H1 (cell line): ENCODE results near the gene GMFB. TPM values are rescaled to one million over a fixed set of nuclear protein-coding genes. Genes with fewer than 3 reads are reported as not detected.

ENCODE experiments used
- CTCF ChIA-PET: fragments of 300-600 bp; sonication (Branson Sonifier 250); formaldehyde crosslinking; loops from one replicate; lab custom pipeline; 2021; ENCODE audit not compliant: partially characterized antibody; lab: Charles Lee
- POLR2A ChIA-PET: fragments of 300-600 bp; sonication (Branson Sonifier 250); formaldehyde crosslinking; loops from one replicate; lab custom pipeline; 2021; ENCODE audit warnings: inconsistent platforms; ENCODE audit not compliant: partially characterized antibody; lab: Charles Lee
- DNase-seq, 2 experiments: peaks; one replicate each; pipeline versions ENCODE4 v3.0.0 to v3.0.0-alpha.2; 2010 to 2022; ENCODE audit warnings: low spot score in 2 of 2, low read depth in 1 of 2, mixed read lengths in 1 of 2
- FAIRE-seq: peaks from 2 replicates; lab custom pipeline; 2011; peaks lifted over from hg19 to GRCh38; lab: Jason Lieb, UNC
- H2AFZ ChIP-seq: 2 replicates; pipeline ENCODE4 v1.8.1; 2012; ENCODE audit warnings: low read length, inconsistent platforms
- H2AK5ac ChIP-seq: 2 replicates; pipeline ENCODE4 v1.6.1; 2013; ENCODE audit warnings: low read depth, low read length
- H2BK120ac ChIP-seq: replicated peaks from 2 replicates; pipeline ENCODE3; 2013; ENCODE audit warnings: low read depth, low read length, inconsistent platforms
- H2BK12ac ChIP-seq: 2 replicates; pipeline ENCODE4 v1.6.1; 2013; ENCODE audit warnings: low read depth, low read length
- H2BK15ac ChIP-seq: 2 replicates; pipeline ENCODE4 v1.6.1; 2013; ENCODE audit warnings: low read length
- H2BK20ac ChIP-seq: 2 replicates; pipeline ENCODE4 v1.6.1; 2013; ENCODE audit warnings: low read length
- H2BK5ac ChIP-seq: 2 replicates; pipeline ENCODE4 v1.6.1; 2013; ENCODE audit warnings: low read depth, low read length
- H3K14ac ChIP-seq: 2 replicates; pipeline ENCODE4 v1.6.1; 2013; ENCODE audit warnings: inconsistent platforms; ENCODE audit not compliant: insufficient read length
- H3K18ac ChIP-seq: 2 replicates; pipeline ENCODE4 v1.6.1; 2013; ENCODE audit warnings: low read length; ENCODE audit errors: extremely low read depth
- H3K23ac ChIP-seq: 2 replicates; pipeline ENCODE4 v1.6.1; 2013; ENCODE audit warnings: inconsistent platforms; ENCODE audit not compliant: insufficient read length
- H3K23me2 ChIP-seq: 2 replicates; pipeline ENCODE4 v1.6.1; 2013; ENCODE audit warnings: low read depth, low read length
- H3K27ac ChIP-seq: 2 replicates; pipeline ENCODE4 v1.6.1; 2011; ENCODE audit warnings: low read depth, low read length, inconsistent platforms
- H3K27me3 ChIP-seq, 4 experiments: replicated peaks in 1 of 4; 1 replicate in 1 of 4; 2 replicates in 3 of 4; pipeline versions ENCODE4 v1.6.1 to v1.8.1; 2011 to 2013; ENCODE audit warnings: low read length in 3 of 4, mild to moderate bottlenecking in 3 of 4, inconsistent platforms in 2 of 4, mixed read lengths in 2 of 4, moderate library complexity in 1 of 4; ENCODE audit not compliant: control insufficient read depth in 3 of 4, insufficient read depth in 3 of 4; ENCODE audit errors: extremely low read depth in 1 of 4
- H3K36me3 ChIP-seq, 4 experiments: 2 replicates each; pipeline versions ENCODE4 v1.6.1 to v1.8.1; 2011 to 2013; ENCODE audit warnings: mild to moderate bottlenecking in 4 of 4, low read length in 3 of 4, moderate library complexity in 2 of 4, control low read depth in 1 of 4, inconsistent platforms in 1 of 4; ENCODE audit not compliant: insufficient read depth in 4 of 4, control insufficient read depth in 2 of 4
- H3K4ac ChIP-seq: replicated peaks from 2 replicates; pipeline ENCODE3; 2013; ENCODE audit warnings: low read length, low read depth, mixed read lengths, inconsistent platforms; ENCODE audit not compliant: insufficient read length
- H3K4me1 ChIP-seq, 4 experiments: replicated peaks in 1 of 4; 1 replicate in 1 of 4; 2 replicates in 3 of 4; pipeline versions ENCODE4 v1.6.1 to v1.8.1; 2011 to 2013; ENCODE audit warnings: low read length in 3 of 4, inconsistent platforms in 2 of 4, mixed read lengths in 1 of 4; ENCODE audit not compliant: insufficient read depth in 4 of 4, control insufficient read depth in 3 of 4
- H3K4me2 ChIP-seq, 2 experiments: 2 replicates each; pipeline versions ENCODE4 v1.6.1 to v1.8.1; 2011 to 2013; ENCODE audit warnings: low read depth in 2 of 2, low read length in 2 of 2, control low read depth in 1 of 2, inconsistent platforms in 1 of 2, mild to moderate bottlenecking in 1 of 2; ENCODE audit not compliant: insufficient read depth in 1 of 2
- H3K4me3 ChIP-seq, 4 experiments: fragments of 200-600, 300-600 bp in 1 of 4; sonication (generic), shearing (Covaris generic), sonication (Bioruptor Twin) in 1 of 4; 2 replicates each; pipeline versions ENCODE4 v1.5.1 to v1.8.1; 2011 to 2016; ENCODE audit warnings: low read length in 4 of 4, low read depth in 3 of 4, control low read depth in 2 of 4, inconsistent platforms in 2 of 4, mild to moderate bottlenecking in 2 of 4, mixed read lengths in 1 of 4, moderate library complexity in 1 of 4; ENCODE audit not compliant: insufficient read depth in 2 of 4; ENCODE audit errors: extremely low read depth in 1 of 4
- H3K56ac ChIP-seq: replicated peaks from 2 replicates; pipeline ENCODE3; 2013; ENCODE audit warnings: low read depth, mild to moderate bottlenecking, mixed read lengths, low read length, inconsistent platforms; ENCODE audit not compliant: insufficient read length
- H3K79me1 ChIP-seq: 2 replicates; pipeline ENCODE4 v1.6.1; 2013; ENCODE audit warnings: low read depth, low read length, control low read depth
- H3K79me2 ChIP-seq, 2 experiments: 2 replicates each; pipeline versions ENCODE4 v1.6.1 to v1.8.1; 2012 to 2013; ENCODE audit warnings: low read length in 2 of 2, mild to moderate bottlenecking in 2 of 2, inconsistent platforms in 1 of 2; ENCODE audit not compliant: insufficient read depth in 2 of 2, control insufficient read depth in 1 of 2
- H3K9ac ChIP-seq, 4 experiments: replicated peaks in 1 of 4; 1 replicate in 1 of 4; 2 replicates in 3 of 4; pipeline versions ENCODE4 v1.6.1 to v1.8.1; 2011 to 2013; ENCODE audit warnings: low read depth in 3 of 4, low read length in 3 of 4, control low read depth in 2 of 4, mild to moderate bottlenecking in 2 of 4, moderate library complexity in 2 of 4, inconsistent platforms in 1 of 4; ENCODE audit errors: extremely low read depth in 1 of 4
- H3K9me3 ChIP-seq, 2 experiments: 2 replicates each; pipeline versions ENCODE4 v1.6.1 to v1.8.1; 2012 to 2013; ENCODE audit warnings: mild to moderate bottlenecking in 2 of 2, moderate library complexity in 2 of 2, control low read depth in 1 of 2, inconsistent platforms in 1 of 2, low read depth in 1 of 2, low read length in 1 of 2, mixed read lengths in 1 of 2; ENCODE audit not compliant: insufficient read depth in 2 of 2
- H4K20me1 ChIP-seq, 2 experiments: replicated peaks in 1 of 2; 2 replicates each; pipeline versions ENCODE3 to v1.8.1; 2011 to 2013; ENCODE audit warnings: inconsistent platforms in 2 of 2, low read length in 2 of 2, mild to moderate bottlenecking in 1 of 2; ENCODE audit not compliant: insufficient read depth in 2 of 2, control insufficient read depth in 1 of 2
- H4K5ac ChIP-seq: 2 replicates; pipeline ENCODE4 v1.6.1; 2013; ENCODE audit warnings: low read length, low read depth, mixed read lengths, inconsistent platforms; ENCODE audit not compliant: insufficient read length
- H4K8ac ChIP-seq: 2 replicates; pipeline ENCODE4 v1.8.0; 2013; ENCODE audit warnings: mild to moderate bottlenecking, moderate library complexity, low read length, inconsistent platforms; ENCODE audit not compliant: insufficient read depth; ENCODE audit errors: extremely low read depth
- H4K91ac ChIP-seq: replicated peaks from 2 replicates; pipeline ENCODE3; 2013; ENCODE audit warnings: low read length, mixed read lengths, inconsistent platforms; ENCODE audit not compliant: insufficient read length
- BACH1 ChIP-seq: IDR thresholded peaks from 2 replicates; pipeline ENCODE4 v1.6.1; 2012; ENCODE audit warnings: low read length, improper control_type of control experiment
- BCL11A ChIP-seq, 2 experiments: IDR thresholded peaks; one replicate each; pipeline ENCODE4 v1.6.1; 2011; ENCODE audit warnings: low read depth in 2 of 2, low read length in 2 of 2, mild to moderate bottlenecking in 2 of 2
- CHD1 ChIP-seq: IDR thresholded peaks from 2 replicates; pipeline ENCODE4 v1.6.1; 2012; ENCODE audit warnings: low read depth, low read length, improper control_type of control experiment
- CTBP2 ChIP-seq: IDR thresholded peaks from 2 replicates; pipeline ENCODE4 v1.7.0; 2011; ENCODE audit warnings: borderline replicate concordance, mild to moderate bottlenecking, moderate library complexity, mixed read lengths, low read length; ENCODE audit not compliant: insufficient read depth, insufficient read length
- EGR1 ChIP-seq: IDR thresholded peaks from 2 replicates; pipeline ENCODE4 v1.6.1; 2011; ENCODE audit warnings: low read depth, low read length, borderline replicate concordance
- EZH2 ChIP-seq: fragments of 200-600 bp; sonication (generic); IDR thresholded peaks from 2 replicates; pipeline ENCODE4 v1.7.1; 2012; ENCODE audit warnings: low read depth, mild to moderate bottlenecking, moderate library complexity, low read length, inconsistent platforms; ENCODE audit not compliant: severe bottlenecking
- GTF2F1 ChIP-seq: IDR thresholded peaks from 2 replicates; pipeline ENCODE4 v1.6.1; 2012; ENCODE audit warnings: low read depth, low read length, improper control_type of control experiment, borderline replicate concordance
- NANOG ChIP-seq: IDR thresholded peaks from 2 replicates; pipeline ENCODE4 v1.6.1; 2011; ENCODE audit warnings: low read length, low read depth, mild to moderate bottlenecking, inconsistent platforms; ENCODE audit not compliant: insufficient read depth, poor library complexity, severe bottlenecking
- NRF1 ChIP-seq: IDR thresholded peaks from 2 replicates; pipeline ENCODE4 v1.6.1; 2011; ENCODE audit warnings: mild to moderate bottlenecking, low read depth, low read length, improper control_type of control experiment
- POLR2A ChIP-seq, 2 experiments: IDR thresholded peaks; 1 replicate in 1 of 2; 2 replicates in 1 of 2; pipeline ENCODE4 v1.6.1; 2011; ENCODE audit warnings: low read depth in 2 of 2, low read length in 2 of 2, mild to moderate bottlenecking in 2 of 2; ENCODE audit errors: control extremely low read depth in 1 of 2
- RAD21 ChIP-seq, 2 experiments: IDR thresholded peaks in 1 of 2; conservative IDR thresholded peaks in 1 of 2; 2 replicates each; pipeline ENCODE4 v1.6.1; 2011; ENCODE audit warnings: low read depth in 2 of 2, low read length in 2 of 2, improper control_type of control experiment in 1 of 2, inconsistent platforms in 1 of 2, mild to moderate bottlenecking in 1 of 2, moderate library complexity in 1 of 2
- SP4 ChIP-seq: IDR thresholded peaks from 2 replicates; pipeline ENCODE4 v1.6.1; 2012; ENCODE audit warnings: low read length, inconsistent platforms
- TBP ChIP-seq: IDR thresholded peaks from 2 replicates; pipeline ENCODE4 v1.6.1; 2011; ENCODE audit warnings: low read depth, low read length, improper control_type of control experiment
- TCF12 ChIP-seq: IDR thresholded peaks from 2 replicates; pipeline ENCODE4 v1.6.1; 2011; ENCODE audit warnings: low read depth, mild to moderate bottlenecking, low read length
- YY1 ChIP-seq: IDR thresholded peaks from 2 replicates; pipeline ENCODE4 v1.6.1; 2011; ENCODE audit warnings: low read depth, mild to moderate bottlenecking, low read length
- WGBS, 2 experiments: shearing (Covaris generic) in 1 of 2; methylation state at CpG; one replicate each; pipeline versions ENCODE4 v1.1.6 to v1.1.7; 2013 to 2015; ENCODE audit warnings: low lambda C conversion rate in 2 of 2, mixed read lengths in 2 of 2, inconsistent platforms in 1 of 2, low coverage in 1 of 2, missing lambda C conversion rate in 1 of 2; ENCODE audit not compliant: insufficient replicate concordance in 2 of 2, insufficient coverage in 1 of 2, insufficient read length in 1 of 2; ENCODE audit errors: extremely low coverage in 1 of 2, missing lambda C conversion rate in 1 of 2; 5-methylcytosine and 5-hydroxymethylcytosine counted together
- polyA plus RNA-seq, 7 experiments: library from polyadenylated mRNA; depleted of rRNA in 3 of 7; stranded (reverse) in 5 of 7; unstranded in 2 of 7; fragments of >200 nt in 5 of 7; fragments of 200-250 nt in 2 of 7; gene quantifications; 1 replicate in 5 of 7; 2 replicates in 1 of 7; 4 replicates in 1 of 7; pipeline versions ENCODE4 v1.2.1 to v1.2.3, GENCODE V29; 2011 to 2013; ENCODE audit warnings: missing spikeins in 2 of 7, mixed read lengths in 2 of 7
- total RNA-seq: library from RNA; stranded (reverse); fragmentation: NEBNext Ultra II Directional; extraction: Animal tissue kit (Norgen Biotek cat#: 25700); gene quantifications from 2 replicates; pipeline ENCODE4 v1.2.1, GENCODE V29; 2021

The GMFB gene
- total and polyA plus RNA-seq, 2 of the 8 experiments (the other 6 are each of a cell fraction or from before 2014, with no cell fraction given), result 17.9 to 77.3 TPM

DNA sequence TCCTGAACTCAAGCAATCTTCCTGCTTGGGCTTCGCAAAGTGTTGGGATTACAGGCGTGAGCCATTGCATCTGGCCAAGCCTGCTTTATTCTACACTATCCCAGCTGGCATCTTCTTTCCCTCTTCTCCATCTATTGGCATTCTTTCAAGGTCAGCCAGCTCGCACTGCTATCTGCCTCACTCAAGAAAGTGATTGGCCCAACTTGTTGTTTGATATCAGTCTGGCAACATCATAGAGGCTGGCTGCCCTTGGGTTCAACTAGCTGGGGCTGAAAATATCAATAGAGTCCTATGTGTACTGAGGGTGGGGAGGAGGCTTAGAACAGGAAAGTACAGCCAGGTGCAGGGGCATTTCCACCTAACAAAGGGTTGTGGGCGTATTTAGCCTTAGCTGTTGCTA, 17.1 kb downstream of the GMFB start:
- no peak overlapping the region for H2BK5ac ChIP-seq
- no peaks in the 10 kb centered on the region; a peak in 1 of 7 replicates for H3K4me1 ChIP-seq
- H3K9me3 ChIP-seq, result peaks cover 0 to 11% of the 10 kb centered on the region in 2 experiments; a peak in 2 of 4 replicates
- H3K14ac ChIP-seq, result no peak overlapping the region
- no peaks in the 10 kb centered on the region for H3K79me1 ChIP-seq
- H3K4me2 ChIP-seq, result no peak overlapping the region
- no peak overlapping the region for H3K9ac ChIP-seq
- H3K56ac ChIP-seq, result no peak overlapping the region
- no peak overlapping the region for H2BK12ac ChIP-seq
- H3K27me3 ChIP-seq, result no peaks in the 10 kb centered on the region
- H3K18ac ChIP-seq, result no peak overlapping the region
- peaks cover 0 to 9% (median 0%) of the 10 kb centered on the region in 4 experiments; a peak in 2 of 8 replicates for H3K36me3 ChIP-seq
- no peak overlapping the region for H3K27ac ChIP-seq
- H3K23me2 ChIP-seq, result no peaks in the 10 kb centered on the region
- H2AFZ ChIP-seq, result no peak overlapping the region
- no peak overlapping the region for H2BK20ac ChIP-seq
- no peaks in the 10 kb centered on the region for H4K20me1 ChIP-seq
- H2BK120ac ChIP-seq, result no peak overlapping the region
- H2AK5ac ChIP-seq, result no peak overlapping the region
- H3K4ac ChIP-seq, result no peak overlapping the region
- ChIA-PET POLR2A (interaction anchor here (1.0 to 2.5 kb wide), 5 partner anchors 9 to 31 kb away, joined by 3 to 12 read pairs (median 5); partner anchors contain the start of gene GMFB), CTCF (interaction anchor here (0.9 to 3.5 kb wide), 3 partner anchors 11 to 16 kb away, joined by 3 to 15 read pairs (median 3); partner anchors contain the start of gene GMFB)
- no peak overlapping the region for H3K23ac ChIP-seq
- H2BK15ac ChIP-seq, result no peak overlapping the region
- no peak overlapping the region for H3K4me3 ChIP-seq
- H4K91ac ChIP-seq, result no peak overlapping the region
- no peak overlapping the region for H4K8ac ChIP-seq
- no peaks in the 10 kb centered on the region for H3K79me2 ChIP-seq
- H4K5ac ChIP-seq, result no peak overlapping the region
- FAIRE-seq (no peak), DNase-seq (no peak)
- WGBS, 2 experiments, result 87% methylated on average over 4 of the region's 4 CpGs; no CpG with 5 or more reads in 1 of the 2 experiments
- no peak for TF ChIP-seq BACH1
- TF ChIP-seq EGR1, result no peak
- TF ChIP-seq EZH2, result no peak
- no peak for TF ChIP-seq RAD21 (IDR thresholded peaks at IDR 0.05 in 1 of 2, conservative IDR thresholded peaks at IDR 0.05 in 1 of 2; ENCODE audit: low read depth in 2 of 2, low read length in 2 of 2)
- no peak for TF ChIP-seq SP4
- no peak for TF ChIP-seq GTF2F1
- TF ChIP-seq BCL11A (IDR thresholded peaks at IDR 0.05; ENCODE audit: low read depth in 2 of 2, low read length in 2 of 2), result no peak
- no peak for TF ChIP-seq CHD1
- TF ChIP-seq NRF1, result no peak
- TF ChIP-seq YY1, result no peak
- no peak for TF ChIP-seq TBP
- TF ChIP-seq POLR2A (IDR thresholded peaks at IDR 0.05; ENCODE audit: control extremely low read depth in 1 of 2, low read depth in 2 of 2, low read length in 2 of 2), result no peak
- no peak for TF ChIP-seq TCF12
- no peak for TF ChIP-seq CTBP2
- TF ChIP-seq NANOG, result no peak
